Glomerular endothelial cell (primary cell): ENCODE measurements around the gene RBMS2. TPM values are rescaled to one million over a fixed set of nuclear protein-coding genes. Genes with fewer than 3 reads are reported as not detected.

Experiments
- total RNA-seq: library from RNA; depleted of rRNA; stranded (reverse); fragments of >200 nt; gene quantifications from 2 replicates; pipeline ENCODE4 v1.2.3, GENCODE V29; 2015

Gene RBMS2
- total RNA-seq, 1 donor from 2014 or later, result 75.8 TPM

Other genes starting within 250 kb of the RBMS2 start
- 146 and 156 TPM in 2 replicates for gene CS, start 221.5 kb upstream of the RBMS2 start, total RNA-seq
- 112 and 135 TPM in 2 replicates for gene CNPY2, start 205.8 kb upstream of the RBMS2 start, total RNA-seq
- 15.6 and 18.4 TPM in 2 replicates for gene PAN2, start 187.8 kb upstream of the RBMS2 start, total RNA-seq
- 3.0 TPM in 1 of 2 replicates, not detected in the other for gene IL23A, start 182.9 kb upstream of the RBMS2 start, total RNA-seq
- 76.0 and 104 TPM in 2 replicates for gene STAT2, start 161.7 kb upstream of the RBMS2 start, total RNA-seq
- not detected in 2 replicates for gene APOF, start 159.0 kb upstream of the RBMS2 start, total RNA-seq
- 7.4 and 13.9 TPM in 2 replicates for gene TIMELESS, start 72.4 kb upstream of the RBMS2 start, total RNA-seq
- 0.15 TPM in 1 of 2 replicates, not detected in the other for gene MIP, start 67.2 kb upstream of the RBMS2 start, total RNA-seq
- 1.7 TPM in 2 replicates for gene SPRYD4, start 53.2 kb upstream of the RBMS2 start, total RNA-seq
- 0.58 TPM in 1 of 2 replicates, not detected in the other for gene GLS2, start 33.7 kb upstream of the RBMS2 start, total RNA-seq
- 61.5 and 112 TPM in 2 replicates for gene BAZ2A, start 108.5 kb downstream of the RBMS2 start, total RNA-seq
- 415 and 515 TPM in 2 replicates for gene ATP5F1B, start 124.2 kb downstream of the RBMS2 start, total RNA-seq
- 110 and 111 TPM in 2 replicates for gene PTGES3, start 166.5 kb downstream of the RBMS2 start, total RNA-seq
- gene NACA, start 203.5 kb downstream of the RBMS2 start, total RNA-seq, result 892 and 1,291 TPM in 2 replicates
- gene PRIM1, start 230.5 kb downstream of the RBMS2 start, total RNA-seq, result 1.5 and 4.0 TPM in 2 replicates
- not detected in 2 replicates for gene HSD17B6, start 241.5 kb downstream of the RBMS2 start, total RNA-seq